K562 (cell line): ENCODE data around the gene CTXN1. TPM values are rescaled to one million over a fixed set of nuclear protein-coding genes. Genes with fewer than 3 reads are reported as not detected.

Experiments used
- HDAC1 ChIP-seq, 2 experiments: fragments of 450-650 bp; IDR thresholded peaks; 2 replicates each; pipeline ENCODE4 v1.6.1; 2016 to 2017; ENCODE audit warnings: inconsistent platforms in 1 of 2, mild to moderate bottlenecking in 1 of 2, moderate library complexity in 1 of 2
- TAL1 ChIP-seq: fragments of 450-650 bp; IDR thresholded peaks from 2 replicates; pipeline ENCODE4 v1.6.1; 2016; ENCODE audit warnings: mild to moderate bottlenecking
- TCFL5 ChIP-seq: fragments of 250-450 bp; sonication (Bioruptor Pico); conservative IDR thresholded peaks from 2 replicates; pipeline ENCODE4 v1.6.1; 2021; ENCODE audit warnings: mild to moderate bottlenecking, moderate library complexity, matching md5 sums
- TEAD4 ChIP-seq, 2 experiments: sonication (generic) in 1 of 2; formaldehyde crosslinking in 1 of 2; IDR thresholded peaks; 2 replicates each; pipeline versions ENCODE4 v1.6.1 to v1.8.0; 2012 to 2022; ENCODE audit warnings: borderline replicate concordance in 1 of 2, inconsistent platforms in 1 of 2, low read length in 1 of 2, mild to moderate bottlenecking in 1 of 2, missing genetic modification reagents in 1 of 2
- TGIF2 ChIP-seq: sonication (generic); formaldehyde crosslinking; IDR thresholded peaks from 2 replicates; pipeline ENCODE4 v1.8.1; 2022; ENCODE audit warnings: mild to moderate bottlenecking, missing genetic modification reagents, moderate library complexity
- XRCC5 ChIP-seq: fragments of 200-400 bp; formaldehyde crosslinking; IDR thresholded peaks from 2 replicates; pipeline ENCODE4 v1.6.1; 2017; ENCODE audit warnings: low read depth, mild to moderate bottlenecking, low read length
- ZNF124 ChIP-seq: sonication (generic); formaldehyde crosslinking; IDR thresholded peaks from 2 replicates; pipeline ENCODE4 v1.8.1; 2022; ENCODE audit warnings: missing genetic modification reagents
- ZNF431 ChIP-seq: sonication (generic); formaldehyde crosslinking; IDR thresholded peaks from 2 replicates; pipeline ENCODE4 v1.8.0; 2022; ENCODE audit warnings: mild to moderate bottlenecking, missing genetic modification reagents
- polyA plus RNA-seq, 8 experiments: library from polyadenylated mRNA; depleted of rRNA in 4 of 8; stranded (reverse) in 5 of 8; unstranded in 3 of 8; fragments of >200 nt; fragmentation: Nextera tagmentation in 2 of 8; fragmentation: Illumina TruSeq in 1 of 8; extraction: Ambion mirVana in 2 of 8; extraction: Trizol in 1 of 8; gene quantifications; 2 replicates each; pipeline versions ENCODE4 v1.2.1 to v1.2.3, GENCODE V29; 2011 to 2014; ENCODE audit warnings: inconsistent platforms in 1 of 8, missing spikeins in 1 of 8
- total RNA-seq, 7 experiments: library from RNA; depleted of rRNA in 6 of 7; stranded (reverse); fragments of >200 nt in 6 of 7; fragmentation: Illumina TruSeq in 2 of 7; extraction: Trizol in 2 of 7; gene quantifications; 2 replicates each; pipeline versions ENCODE4 v1.2.1 to v1.2.3, GENCODE V29; 2011 to 2021; ENCODE audit warnings: low replicate concordance in 1 of 7
- TF ChIP-seq, protein P1 (sequence below), 2 experiments: fragments of 450-650 bp; IDR thresholded peaks; 2 replicates each; pipeline ENCODE4 v1.6.1; 2016; ENCODE audit warnings: mild to moderate bottlenecking in 2 of 2, borderline replicate concordance in 1 of 2, low read depth in 1 of 2, moderate library complexity in 1 of 2
- TF ChIP-seq, protein P2 (sequence below): fragments of 450-650 bp; formaldehyde crosslinking; IDR thresholded peaks from 2 replicates; pipeline ENCODE4 v1.4.0; 2020; ENCODE audit warnings: mild to moderate bottlenecking
- TF ChIP-seq, protein P3 (sequence below): sonication (generic); formaldehyde crosslinking; IDR thresholded peaks from 2 replicates; pipeline ENCODE4 v1.8.0; 2022; ENCODE audit warnings: mild to moderate bottlenecking, low read depth, missing genetic modification reagents
- TF ChIP-seq, protein P4 (sequence below), 3 experiments: IDR thresholded peaks in 2 of 3; conservative IDR thresholded peaks in 1 of 3; 2 replicates each; pipeline ENCODE4 v1.5.1; 2011 to 2012; ENCODE audit warnings: low read length in 3 of 3, mild to moderate bottlenecking in 3 of 3, control low read depth in 2 of 3, improper control_type of control experiment in 1 of 3, inconsistent platforms in 1 of 3, low read depth in 1 of 3, mixed read lengths in 1 of 3, moderate library complexity in 1 of 3; ENCODE audit not compliant: insufficient read depth in 2 of 3

The CTXN1 gene
- total and polyA plus RNA-seq, 9 of the 15 experiments (the other 6 are each of a cell fraction or from before 2014, with no cell fraction given): 0.15 to 37.4 (median 1.8) TPM; not detected in 2

DNA sequence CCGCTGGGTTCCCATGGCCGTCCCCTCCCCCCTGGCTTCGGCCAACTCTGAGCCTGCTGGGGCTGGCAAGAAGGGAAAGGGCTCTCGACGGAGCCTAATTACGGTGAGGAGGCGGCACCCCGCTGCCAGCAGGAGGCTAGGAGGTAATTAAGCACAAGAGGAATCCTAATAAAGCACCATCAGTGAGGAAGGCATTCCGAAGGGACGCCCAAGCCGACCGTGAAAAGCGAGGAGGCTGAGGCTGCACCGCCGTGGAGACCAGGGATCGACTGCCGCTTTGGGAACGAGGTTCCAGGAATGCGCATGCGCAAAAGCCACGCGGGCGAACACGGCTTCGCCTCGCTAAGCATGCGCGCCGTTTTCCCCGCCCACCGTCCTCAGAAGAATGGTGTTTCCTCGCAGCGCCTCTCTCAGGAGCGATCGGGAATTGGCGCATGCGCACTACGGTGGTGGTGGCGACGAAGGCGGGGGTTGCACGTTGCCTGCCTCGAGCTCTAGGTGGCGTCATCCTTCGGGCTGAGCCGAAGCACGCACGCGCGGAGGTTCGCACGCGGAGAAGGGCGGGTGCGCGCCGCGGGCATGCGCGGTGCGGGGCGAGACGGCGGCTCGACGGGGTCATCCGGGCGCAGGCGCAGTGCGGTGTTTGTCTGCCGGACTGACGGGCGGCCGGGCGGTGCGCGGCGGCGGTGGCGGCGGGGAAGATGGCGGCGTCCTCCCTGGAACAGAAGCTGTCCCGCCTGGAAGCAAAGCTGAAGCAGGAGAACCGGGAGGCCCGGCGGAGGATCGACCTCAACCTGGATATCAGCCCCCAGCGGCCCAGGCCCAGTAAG lies 22.5 kb downstream of the CTXN1 start, which contains the start of gene MAP2K7 (continued):
- TF ChIP-seq, protein P1, sequence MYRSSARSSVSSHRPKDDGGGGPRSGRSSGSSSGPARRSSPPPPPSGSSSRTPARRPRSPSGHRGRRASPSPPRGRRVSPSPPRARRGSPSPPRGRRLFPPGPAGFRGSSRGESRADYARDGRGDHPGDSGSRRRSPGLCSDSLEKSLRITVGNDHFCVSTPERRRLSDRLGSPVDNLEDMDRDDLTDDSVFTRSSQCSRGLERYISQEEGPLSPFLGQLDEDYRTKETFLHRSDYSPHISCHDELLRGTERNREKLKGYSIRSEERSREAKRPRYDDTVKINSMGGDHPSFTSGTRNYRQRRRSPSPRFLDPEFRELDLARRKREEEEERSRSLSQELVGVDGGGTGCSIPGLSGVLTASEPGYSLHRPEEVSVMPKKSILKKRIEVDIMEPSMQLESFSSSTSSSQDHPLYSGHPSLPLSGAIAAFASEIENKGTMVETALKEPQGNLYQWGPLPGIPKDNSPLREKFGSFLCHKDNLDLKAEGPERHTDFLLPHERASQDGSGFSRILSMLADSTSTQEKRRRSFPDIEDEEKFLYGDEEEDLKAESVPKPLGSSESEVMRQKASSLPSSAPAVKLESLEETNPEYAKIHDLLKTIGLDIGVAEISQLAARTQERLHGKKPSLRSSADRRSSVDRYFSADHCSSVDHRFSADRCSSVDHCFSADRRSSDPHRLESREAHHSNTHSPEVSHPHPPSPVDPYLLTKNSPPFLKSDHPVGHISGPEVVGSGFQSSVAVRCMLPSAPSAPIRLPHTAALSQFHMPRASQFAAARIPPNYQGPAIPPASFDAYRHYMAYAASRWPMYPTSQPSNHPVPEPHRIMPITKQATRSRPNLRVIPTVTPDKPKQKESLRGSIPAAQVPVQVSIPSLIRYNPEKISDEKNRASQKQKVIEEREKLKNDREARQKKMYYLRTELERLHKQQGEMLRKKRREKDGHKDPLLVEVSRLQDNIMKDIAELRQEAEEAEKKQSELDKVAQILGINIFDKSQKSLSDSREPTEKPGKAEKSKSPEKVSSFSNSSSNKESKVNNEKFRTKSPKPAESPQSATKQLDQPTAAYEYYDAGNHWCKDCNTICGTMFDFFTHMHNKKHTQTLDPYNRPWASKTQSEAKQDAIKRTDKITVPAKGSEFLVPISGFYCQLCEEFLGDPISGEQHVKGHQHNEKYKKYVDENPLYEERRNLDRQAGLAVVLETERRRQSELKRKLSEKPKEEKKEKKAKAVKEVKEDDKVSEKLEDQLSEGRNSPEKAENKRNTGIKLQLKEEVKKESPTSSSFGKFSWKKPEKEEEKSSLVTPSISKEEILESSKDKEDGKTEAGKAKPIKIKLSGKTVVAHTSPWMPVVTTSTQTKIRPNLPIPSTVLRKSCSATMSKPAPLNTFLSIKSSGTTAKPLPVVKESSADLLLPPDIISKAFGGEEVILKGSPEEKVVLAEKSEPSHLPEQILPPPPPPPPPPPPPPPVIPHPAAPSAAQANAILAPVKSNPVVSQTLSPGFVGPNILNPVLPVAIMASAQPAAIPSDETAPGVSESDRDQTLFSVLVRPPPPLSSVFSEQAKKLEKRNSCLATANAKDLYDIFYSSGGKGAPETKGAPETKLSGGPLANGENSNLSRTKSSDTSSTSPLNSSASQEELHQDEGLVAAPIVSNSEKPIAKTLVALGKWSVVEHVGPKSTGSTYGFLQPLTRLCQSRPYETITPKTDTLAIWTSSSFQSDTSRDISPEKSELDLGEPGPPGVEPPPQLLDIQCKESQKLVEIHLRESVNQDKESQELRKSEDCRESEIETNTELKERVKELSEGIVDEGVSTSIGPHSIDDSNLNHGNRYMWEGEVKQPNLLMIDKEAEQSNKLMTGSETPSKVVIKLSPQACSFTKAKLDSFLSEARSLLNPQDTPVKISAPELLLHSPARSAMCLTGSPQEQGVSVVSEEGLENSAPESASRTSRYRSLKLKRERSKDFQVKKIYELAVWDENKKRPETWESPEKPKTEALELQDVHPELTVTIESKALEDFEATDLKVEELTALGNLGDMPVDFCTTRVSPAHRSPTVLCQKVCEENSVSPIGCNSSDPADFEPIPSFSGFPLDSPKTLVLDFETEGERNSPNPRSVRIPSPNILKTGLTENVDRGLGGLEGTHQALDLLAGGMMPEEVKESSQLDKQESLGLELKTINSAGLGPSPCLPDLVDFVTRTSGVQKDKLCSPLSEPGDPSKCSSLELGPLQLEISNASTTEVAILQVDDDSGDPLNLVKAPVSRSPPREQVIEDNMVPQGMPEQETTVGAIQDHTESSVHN (IDR thresholded peaks at IDR 0.05; ENCODE audit: borderline replicate concordance in 1 of 2, low read depth in 1 of 2): no peak
- TF ChIP-seq ZNF124 (CRISPR knock-in tag) (no peak), TGIF2 (CRISPR knock-in tag) (no peak), HDAC1 (IDR thresholded peaks at IDR 0.05) (peak in 1 of 2 experiments; percentile 72; a peak in 1 of 4 replicates), TAL1 (no peak), TEAD4 (IDR thresholded peaks at IDR 0.05; ENCODE audit: low read length) (no peak), TEAD4 (CRISPR knock-in tag; IDR thresholded peaks at IDR 0.05; ENCODE audit: borderline replicate concordance) (0 out of 2 replicates have a peak, but pooled peaks have one; percentile 43), TCFL5 (CRISPR knock-in tag) (no peak), ZNF431 (no peak), XRCC5 (peak; percentile 48; the same call in 1 of the 2 replicates)
- TF ChIP-seq, protein P2, sequence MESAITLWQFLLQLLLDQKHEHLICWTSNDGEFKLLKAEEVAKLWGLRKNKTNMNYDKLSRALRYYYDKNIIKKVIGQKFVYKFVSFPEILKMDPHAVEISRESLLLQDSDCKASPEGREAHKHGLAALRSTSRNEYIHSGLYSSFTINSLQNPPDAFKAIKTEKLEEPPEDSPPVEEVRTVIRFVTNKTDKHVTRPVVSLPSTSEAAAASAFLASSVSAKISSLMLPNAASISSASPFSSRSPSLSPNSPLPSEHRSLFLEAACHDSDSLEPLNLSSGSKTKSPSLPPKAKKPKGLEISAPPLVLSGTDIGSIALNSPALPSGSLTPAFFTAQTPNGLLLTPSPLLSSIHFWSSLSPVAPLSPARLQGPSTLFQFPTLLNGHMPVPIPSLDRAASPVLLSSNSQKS: no peak
- TF ChIP-seq, protein P3, sequence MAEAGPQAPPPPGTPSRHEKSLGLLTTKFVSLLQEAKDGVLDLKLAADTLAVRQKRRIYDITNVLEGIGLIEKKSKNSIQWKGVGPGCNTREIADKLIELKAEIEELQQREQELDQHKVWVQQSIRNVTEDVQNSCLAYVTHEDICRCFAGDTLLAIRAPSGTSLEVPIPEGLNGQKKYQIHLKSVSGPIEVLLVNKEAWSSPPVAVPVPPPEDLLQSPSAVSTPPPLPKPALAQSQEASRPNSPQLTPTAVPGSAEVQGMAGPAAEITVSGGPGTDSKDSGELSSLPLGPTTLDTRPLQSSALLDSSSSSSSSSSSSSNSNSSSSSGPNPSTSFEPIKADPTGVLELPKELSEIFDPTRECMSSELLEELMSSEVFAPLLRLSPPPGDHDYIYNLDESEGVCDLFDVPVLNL (CRISPR knock-in tag): no peak
- TF ChIP-seq, protein P4, sequence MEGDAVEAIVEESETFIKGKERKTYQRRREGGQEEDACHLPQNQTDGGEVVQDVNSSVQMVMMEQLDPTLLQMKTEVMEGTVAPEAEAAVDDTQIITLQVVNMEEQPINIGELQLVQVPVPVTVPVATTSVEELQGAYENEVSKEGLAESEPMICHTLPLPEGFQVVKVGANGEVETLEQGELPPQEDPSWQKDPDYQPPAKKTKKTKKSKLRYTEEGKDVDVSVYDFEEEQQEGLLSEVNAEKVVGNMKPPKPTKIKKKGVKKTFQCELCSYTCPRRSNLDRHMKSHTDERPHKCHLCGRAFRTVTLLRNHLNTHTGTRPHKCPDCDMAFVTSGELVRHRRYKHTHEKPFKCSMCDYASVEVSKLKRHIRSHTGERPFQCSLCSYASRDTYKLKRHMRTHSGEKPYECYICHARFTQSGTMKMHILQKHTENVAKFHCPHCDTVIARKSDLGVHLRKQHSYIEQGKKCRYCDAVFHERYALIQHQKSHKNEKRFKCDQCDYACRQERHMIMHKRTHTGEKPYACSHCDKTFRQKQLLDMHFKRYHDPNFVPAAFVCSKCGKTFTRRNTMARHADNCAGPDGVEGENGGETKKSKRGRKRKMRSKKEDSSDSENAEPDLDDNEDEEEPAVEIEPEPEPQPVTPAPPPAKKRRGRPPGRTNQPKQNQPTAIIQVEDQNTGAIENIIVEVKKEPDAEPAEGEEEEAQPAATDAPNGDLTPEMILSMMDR (IDR thresholded peaks at IDR 0.05 in 2 of 3, conservative IDR thresholded peaks at IDR 0.05 in 1 of 3; ENCODE audit: insufficient read depth in 2 of 3, low read depth in 1 of 3, low read length in 3 of 3): peak; percentile 87 to 97 (median 96)
